GM19438 (cell line): ENCODE measurements around the gene SLC1A4.

Source experiments
- ATAC-seq: cut with Tn5 transposase; IDR thresholded peaks from one replicate; pipeline ENCODE4 v1.9.1; 2021; ENCODE audit warnings: low read depth; ENCODE audit not compliant: unreplicated experiment

Gene SLC1A4

DNA sequence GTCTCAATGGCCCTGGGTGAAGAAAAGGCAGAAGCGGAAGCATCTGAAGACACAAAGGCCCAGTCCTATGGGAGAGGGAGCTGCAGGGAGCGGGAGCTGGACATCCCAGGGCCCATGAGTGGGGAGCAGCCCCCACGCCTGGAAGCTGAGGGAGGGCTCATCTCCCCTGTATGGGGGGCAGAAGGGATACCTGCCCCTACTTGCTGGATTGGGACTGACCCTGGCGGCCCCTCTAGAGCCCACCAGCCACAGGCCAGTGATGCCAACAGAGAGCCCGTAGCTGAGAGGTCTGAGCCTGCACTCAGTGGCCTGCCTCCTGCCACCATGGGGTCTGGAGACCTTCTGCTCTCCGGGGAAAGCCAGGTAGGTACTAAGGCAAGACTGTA is 80.2 kb downstream of the SLC1A4 start:
- no peak for ATAC-seq

- ATAC-seq, result no peak
Measured at GRCh38 chr2:65070172-65070830, 81.1 kb downstream of the SLC1A4 start.

DNA sequence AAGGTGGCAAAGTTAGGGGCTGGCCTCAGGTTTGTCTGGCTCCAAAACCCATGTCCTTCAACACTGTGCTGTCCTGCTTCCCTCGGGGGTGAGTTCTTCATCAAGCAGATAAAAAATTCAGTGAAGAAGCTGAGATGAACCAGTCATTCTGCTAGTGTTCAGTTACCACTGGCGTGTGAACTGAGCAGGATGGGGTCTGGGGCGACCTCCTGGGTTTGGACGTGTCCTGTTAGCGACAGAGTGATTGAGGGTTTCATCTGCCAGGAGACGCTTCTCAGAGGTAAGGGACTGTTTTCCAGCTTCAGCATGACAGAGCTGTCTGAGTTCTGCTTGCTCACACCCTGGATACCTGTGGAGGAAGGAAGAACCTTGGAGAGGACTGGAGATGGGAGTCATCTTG is 81.7 kb downstream of the SLC1A4 start:
- ATAC-seq, result no peak

GRCh38 chr2:65071499-65072180 is 82.4 kb downstream of the SLC1A4 start:
- no peak for ATAC-seq

- ATAC-seq, result no peak
Measured at GRCh38 chr2:65072181-65072970, 83.2 kb downstream of the SLC1A4 start.
